Type B pancreatic cell (in vitro differentiated cells): ENCODE measurements around the gene ACTRT3. TPM values are rescaled to one million over a fixed set of nuclear protein-coding genes. Genes with fewer than 3 reads are reported as not detected.

Experiments
- DNase-seq: peaks from one replicate; pipeline ENCODE4 v3.0.0; 2021; ENCODE audit warnings: mixed read lengths; ENCODE audit not compliant: unreplicated experiment; ENCODE audit errors: extremely low spot score
- H3K27ac Mint-ChIP-seq: 2 replicates; pipeline ENCODE4 v1.8.0; 2021; ENCODE audit warnings: mild to moderate bottlenecking, mixed read lengths
- H3K27me3 Mint-ChIP-seq: 2 replicates; pipeline ENCODE4 v1.8.0; 2021; ENCODE audit warnings: mixed read lengths
- H3K36me3 Mint-ChIP-seq: 2 replicates; pipeline ENCODE4 v1.8.0; 2021; ENCODE audit warnings: mixed read lengths
- H3K4me1 Mint-ChIP-seq: one replicate; pipeline ENCODE4 v1.8.0; 2021; ENCODE audit warnings: mixed read lengths; ENCODE audit not compliant: unreplicated experiment
- H3K4me3 Mint-ChIP-seq: 2 replicates; pipeline ENCODE4 v1.8.0; 2021; ENCODE audit warnings: mild to moderate bottlenecking, mixed read lengths
- H3K9me3 Mint-ChIP-seq: 2 replicates; pipeline ENCODE4 v1.8.0; 2021; ENCODE audit warnings: mixed read lengths
- total RNA-seq: library from RNA; stranded (reverse); gene quantifications from 2 replicates; pipeline ENCODE4 v1.2.1, GENCODE V29; 2021; ENCODE audit warnings: low replicate concordance
- TF ChIP-seq, protein P1 (sequence below): fragments of 200-600 bp; sonication (generic); conservative IDR thresholded peaks from 2 replicates; pipeline ENCODE4 v1.5.0; 2021; ENCODE audit warnings: antibody characterized with exemption, mild to moderate bottlenecking

The ACTRT3 gene
- total RNA-seq, 1 donor from 2014 or later, result 2.1 TPM

DNA sequence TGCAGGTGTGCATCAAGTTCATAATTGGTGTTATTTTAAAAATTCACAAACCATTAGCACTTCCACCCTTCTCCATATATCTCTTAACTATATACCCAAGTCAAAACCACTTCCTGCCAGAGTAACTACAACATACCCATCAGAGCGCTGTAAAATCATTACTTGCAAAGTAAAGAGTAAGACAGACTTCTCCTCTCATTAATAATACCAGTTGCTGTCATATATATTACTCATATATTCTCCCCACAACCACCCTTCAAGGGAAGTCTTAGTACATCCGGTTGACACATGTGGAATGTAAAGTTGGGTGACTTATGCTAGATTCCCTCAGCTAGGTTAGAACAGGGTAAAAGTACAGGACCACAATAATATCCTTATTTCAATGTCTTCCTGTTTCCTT lies 10.1 kb downstream of the ACTRT3 start:
- DNase-seq, result no peak
- H3K27ac Mint-ChIP-seq, result no peak overlapping the region
- TF ChIP-seq, protein P1, sequence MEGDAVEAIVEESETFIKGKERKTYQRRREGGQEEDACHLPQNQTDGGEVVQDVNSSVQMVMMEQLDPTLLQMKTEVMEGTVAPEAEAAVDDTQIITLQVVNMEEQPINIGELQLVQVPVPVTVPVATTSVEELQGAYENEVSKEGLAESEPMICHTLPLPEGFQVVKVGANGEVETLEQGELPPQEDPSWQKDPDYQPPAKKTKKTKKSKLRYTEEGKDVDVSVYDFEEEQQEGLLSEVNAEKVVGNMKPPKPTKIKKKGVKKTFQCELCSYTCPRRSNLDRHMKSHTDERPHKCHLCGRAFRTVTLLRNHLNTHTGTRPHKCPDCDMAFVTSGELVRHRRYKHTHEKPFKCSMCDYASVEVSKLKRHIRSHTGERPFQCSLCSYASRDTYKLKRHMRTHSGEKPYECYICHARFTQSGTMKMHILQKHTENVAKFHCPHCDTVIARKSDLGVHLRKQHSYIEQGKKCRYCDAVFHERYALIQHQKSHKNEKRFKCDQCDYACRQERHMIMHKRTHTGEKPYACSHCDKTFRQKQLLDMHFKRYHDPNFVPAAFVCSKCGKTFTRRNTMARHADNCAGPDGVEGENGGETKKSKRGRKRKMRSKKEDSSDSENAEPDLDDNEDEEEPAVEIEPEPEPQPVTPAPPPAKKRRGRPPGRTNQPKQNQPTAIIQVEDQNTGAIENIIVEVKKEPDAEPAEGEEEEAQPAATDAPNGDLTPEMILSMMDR, result no peak
- no peaks in the 10 kb centered on the region for H3K36me3 Mint-ChIP-seq
- no peak overlapping the region for H3K4me3 Mint-ChIP-seq
- no peaks in the 10 kb centered on the region for H3K4me1 Mint-ChIP-seq
- no peaks in the 10 kb centered on the region for H3K9me3 Mint-ChIP-seq
- H3K27me3 Mint-ChIP-seq, result peaks cover 3% of the 10 kb centered on the region

DNA sequence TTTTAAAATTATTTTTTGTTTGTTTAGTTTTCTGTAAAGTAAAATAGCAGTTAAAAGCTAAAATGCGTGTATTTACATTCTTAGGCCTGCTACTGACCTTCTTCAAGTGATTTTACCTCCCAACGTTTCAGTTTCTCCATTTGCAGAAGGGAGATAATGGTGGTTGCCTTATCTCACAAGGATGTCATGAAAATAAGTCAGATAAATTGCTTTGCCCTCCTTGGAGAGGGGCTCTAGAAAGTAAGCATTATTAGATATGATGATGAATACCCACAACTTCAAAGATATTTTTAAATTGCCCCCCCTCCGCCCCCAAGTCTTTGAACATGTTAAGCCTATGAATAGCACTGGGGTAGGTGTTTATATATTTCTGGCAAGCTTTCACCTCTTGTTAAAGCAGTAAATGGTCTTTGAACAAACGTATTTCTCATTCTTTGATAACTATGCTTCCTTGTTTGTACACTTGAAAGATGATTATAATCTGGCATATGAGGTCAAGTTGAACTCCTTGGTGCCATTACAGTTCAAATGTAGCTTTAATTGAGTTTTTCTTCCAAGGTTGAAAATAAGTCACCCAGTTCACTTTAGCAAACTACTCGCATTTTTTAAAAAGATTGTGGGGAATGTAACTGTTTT lies 10.9 kb downstream of the ACTRT3 start:
- no peaks in the 10 kb centered on the region for H3K9me3 Mint-ChIP-seq
- H3K27me3 Mint-ChIP-seq, result peaks cover 3% of the 10 kb centered on the region
- H3K4me1 Mint-ChIP-seq, result no peaks in the 10 kb centered on the region
- H3K27ac Mint-ChIP-seq, result no peak overlapping the region
- DNase-seq, result no peak
- no peaks in the 10 kb centered on the region for H3K36me3 Mint-ChIP-seq
- H3K4me3 Mint-ChIP-seq, result no peak overlapping the region
- TF ChIP-seq, protein P1, result no peak

DNA sequence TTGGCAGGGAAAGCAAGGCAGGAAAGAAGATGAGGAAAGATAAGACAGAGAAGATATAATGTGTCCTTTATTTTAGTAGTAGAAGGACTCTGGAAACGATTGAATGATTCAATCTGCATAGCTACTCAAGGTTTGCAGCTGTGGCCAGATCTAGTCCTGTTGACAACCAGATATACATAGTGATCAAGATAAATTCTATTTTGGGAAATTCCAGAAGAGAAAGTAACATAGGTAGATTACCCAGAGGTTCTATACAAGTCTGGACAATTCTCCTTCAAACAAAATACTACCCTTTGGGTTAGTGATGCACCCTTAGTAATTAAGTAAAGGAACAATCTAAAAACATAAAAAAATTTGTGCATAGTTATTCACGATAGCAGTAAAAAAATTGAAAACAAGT lies 13.9 kb downstream of the ACTRT3 start:
- Mint-ChIP-seq H3K27me3 (peaks cover 8% of the 10 kb centered on the region), H3K36me3 (no peaks in the 10 kb centered on the region), H3K4me3 (no peak overlapping the region), H3K4me1 (no peaks in the 10 kb centered on the region), H3K27ac (no peak overlapping the region), H3K9me3 (no peaks in the 10 kb centered on the region)
- no peak for DNase-seq
- TF ChIP-seq, protein P1, result no peak

DNA sequence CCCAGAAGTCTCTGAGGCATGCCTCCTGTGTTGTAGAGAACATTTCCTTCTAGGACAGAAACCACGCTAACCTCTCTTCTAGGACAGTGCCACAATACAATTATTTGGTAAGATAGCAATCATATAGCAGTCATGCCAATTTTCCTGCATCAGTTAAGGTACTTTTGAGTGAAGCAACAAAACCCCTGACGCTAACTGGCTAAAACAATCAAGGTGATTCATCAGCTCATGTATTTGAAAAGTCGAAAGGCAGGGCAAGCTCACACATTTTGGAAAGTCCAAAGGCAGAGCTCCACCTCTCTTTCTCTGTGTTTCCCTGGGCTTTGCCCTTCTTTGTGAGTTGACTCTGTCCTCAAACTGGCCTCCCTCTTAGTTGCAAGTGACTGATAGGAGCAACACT lies 14.7 kb downstream of the ACTRT3 start:
- no peak overlapping the region for H3K4me3 Mint-ChIP-seq
- H3K27me3 Mint-ChIP-seq, result peaks cover 8% of the 10 kb centered on the region
- DNase-seq, result no peak
- no peaks in the 10 kb centered on the region for H3K4me1 Mint-ChIP-seq
- TF ChIP-seq, protein P1, result no peak
- no peaks in the 10 kb centered on the region for H3K9me3 Mint-ChIP-seq
- H3K27ac Mint-ChIP-seq, result no peak overlapping the region
- no peaks in the 10 kb centered on the region for H3K36me3 Mint-ChIP-seq

DNA sequence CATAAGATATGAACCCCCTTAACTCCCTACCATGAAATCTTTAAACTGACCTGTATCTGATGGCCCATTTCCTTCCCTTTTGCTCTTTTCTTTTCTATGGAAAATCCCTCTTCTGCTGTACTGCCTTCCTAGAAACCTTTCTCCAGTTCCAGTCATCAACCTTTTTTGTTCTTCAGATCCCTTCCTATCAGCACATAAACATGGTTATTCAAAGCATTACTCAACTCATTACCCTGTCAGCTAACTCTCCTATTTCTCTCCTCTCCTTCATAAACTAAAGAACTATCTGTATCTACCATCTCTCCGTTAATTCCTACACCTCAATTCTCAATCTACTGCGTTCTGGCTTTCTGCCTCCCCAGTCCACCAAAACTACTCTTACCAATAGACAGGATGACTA lies 17.5 kb downstream of the ACTRT3 start:
- H3K4me1 Mint-ChIP-seq, result no peaks in the 10 kb centered on the region
- no peaks in the 10 kb centered on the region for H3K36me3 Mint-ChIP-seq
- H3K27me3 Mint-ChIP-seq, result peaks cover 18% of the 10 kb centered on the region
- no peak overlapping the region for H3K4me3 Mint-ChIP-seq
- no peak for DNase-seq
- no peaks in the 10 kb centered on the region for H3K9me3 Mint-ChIP-seq
- TF ChIP-seq, protein P1, result no peak
- no peak overlapping the region for H3K27ac Mint-ChIP-seq

DNA sequence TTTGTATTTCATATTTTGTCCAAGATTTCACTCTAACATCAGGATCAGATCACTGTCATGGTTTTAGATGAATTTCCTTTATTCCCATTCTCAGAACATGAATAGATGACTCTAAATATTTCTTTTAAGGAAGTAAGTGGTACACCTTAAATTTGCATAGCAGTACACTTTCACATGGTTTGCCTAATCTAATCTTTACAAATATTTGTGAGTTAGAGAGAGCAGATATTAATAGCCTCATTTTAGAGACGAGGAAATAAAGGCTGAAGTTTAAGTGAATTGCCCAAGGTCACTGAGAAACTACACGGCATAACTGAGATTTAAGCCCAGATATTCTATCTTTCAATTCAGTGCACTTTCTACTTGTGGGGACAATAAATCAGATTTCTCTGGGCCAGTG lies 18.7 kb downstream of the ACTRT3 start:
- no peak for DNase-seq
- Mint-ChIP-seq H3K9me3 (no peaks in the 10 kb centered on the region), H3K4me1 (no peaks in the 10 kb centered on the region), H3K36me3 (no peaks in the 10 kb centered on the region), H3K4me3 (no peak overlapping the region), H3K27me3 (peaks cover 19% of the 10 kb centered on the region), H3K27ac (no peak overlapping the region)
- TF ChIP-seq, protein P1, result no peak
